ENCODE measurements around the gene SMOC2.

The SMOC2 gene

GRCh38 chr6:168442646-168443045, 1.7 kb downstream of the SMOC2 start:
- ChIA-PET CTCF (interaction anchor here (0.6 kb wide), 1 partner anchor 491 kb away, joined by 3 read pairs; no protein-coding TSS in a partner anchor), POLR2A (no interaction called here)
- H3K9me3 ChIP-seq (ENCODE audit: control insufficient read depth, insufficient read depth, low read depth, low read length) = no peaks in the 10 kb centered on the region
- H3K4me3 ChIP-seq (ENCODE audit: low read depth, low read length) = no peak overlapping the region
- no peak overlapping the region for H3K27ac ChIP-seq (ENCODE audit: extremely low read depth, low read depth, low read length)
- H3K36me3 ChIP-seq (ENCODE audit: control insufficient read depth in 2 of 2, insufficient read depth in 1 of 2, low read length in 2 of 2) = no peaks in the 10 kb centered on the region
- TF ChIP-seq SP2 (tag by site-specific recombination; IDR thresholded peaks at IDR 0.05) (no peak), ZNF132 (tag by site-specific recombination; IDR thresholded peaks at IDR 0.05; ENCODE audit: borderline replicate concordance) (no peak), WT1 (tag by site-specific recombination; IDR thresholded peaks at IDR 0.05) (no peak), GFI1B (tag by site-specific recombination; IDR thresholded peaks at IDR 0.05) (no peak), ZNF521 (tag by site-specific recombination; IDR thresholded peaks at IDR 0.05) (no peak), ZNF580 (tag by site-specific recombination; IDR thresholded peaks at IDR 0.05) (no peak)
- no peaks in the 10 kb centered on the region for H3K4me1 ChIP-seq (ENCODE audit: control insufficient read depth, insufficient read depth, low read length)

GRCh38 chr6:168447282-168447681, 6.3 kb downstream of the SMOC2 start:
- no peaks in the 10 kb centered on the region for H3K4me1 ChIP-seq (ENCODE audit: control insufficient read depth, insufficient read depth, low read length)
- TF ChIP-seq ZSCAN16 (tag by site-specific recombination; IDR thresholded peaks at IDR 0.05) = no peak
- TF ChIP-seq ZBTB49 (tag by site-specific recombination; IDR thresholded peaks at IDR 0.05; ENCODE audit: low read depth) = no peak
- TF ChIP-seq ZNF202 (tag by site-specific recombination; IDR thresholded peaks at IDR 0.05; ENCODE audit: borderline replicate concordance) = no peak
- TF ChIP-seq KLF10 (tag by site-specific recombination; IDR thresholded peaks at IDR 0.05) = no peak
- TF ChIP-seq ZNF133 (tag by site-specific recombination; IDR thresholded peaks at IDR 0.05) = no peak
- TF ChIP-seq ELK4 (IDR thresholded peaks at IDR 0.05; ENCODE audit: borderline replicate concordance, low read depth, low read length) = no peak
- TF ChIP-seq ZNF280C (tag by site-specific recombination; IDR thresholded peaks at IDR 0.05) = no peak
- TF ChIP-seq MZF1 (tag by site-specific recombination; IDR thresholded peaks at IDR 0.05; ENCODE audit: borderline replicate concordance) = no peak
- H3K4me3 ChIP-seq (ENCODE audit: low read depth, low read length) = no peak overlapping the region
- no peaks in the 10 kb centered on the region for H3K36me3 ChIP-seq (ENCODE audit: control insufficient read depth in 2 of 2, insufficient read depth in 1 of 2, low read length in 2 of 2)
- no peaks in the 10 kb centered on the region for H3K9me3 ChIP-seq (ENCODE audit: control insufficient read depth, insufficient read depth, low read depth, low read length)
- POLR2A ChIA-PET = no interaction called here
- CTCF ChIA-PET = no interaction called here
- H3K27ac ChIP-seq (ENCODE audit: extremely low read depth, low read depth, low read length) = no peak overlapping the region

GRCh38 chr6:168447700-168448099, 6.7 kb downstream of the SMOC2 start:
- Histone ChIP-seq H3K27ac (ENCODE audit: extremely low read depth, low read depth, low read length) (no peak overlapping the region), H3K4me3 (ENCODE audit: low read depth, low read length) (no peak overlapping the region), H3K36me3 (ENCODE audit: control insufficient read depth in 2 of 2, insufficient read depth in 1 of 2, low read length in 2 of 2) (no peaks in the 10 kb centered on the region), H3K9me3 (ENCODE audit: control insufficient read depth, insufficient read depth, low read depth, low read length) (no peaks in the 10 kb centered on the region), H3K4me1 (ENCODE audit: control insufficient read depth, insufficient read depth, low read length) (no peaks in the 10 kb centered on the region)
- CTCF ChIA-PET = no interaction called here
- no peak for TF ChIP-seq ZNF214 (tag by site-specific recombination; IDR thresholded peaks at IDR 0.05; ENCODE audit: borderline replicate concordance)
- no peak for TF ChIP-seq ZNF571 (tag by site-specific recombination; IDR thresholded peaks at IDR 0.05)
- TF ChIP-seq HOXD13 (CRISPR knock-in tag; IDR thresholded peaks at IDR 0.05; ENCODE audit: borderline replicate concordance) = no peak
- TF ChIP-seq SP7 (tag by site-specific recombination; IDR thresholded peaks at IDR 0.05) = no peak
- TF ChIP-seq SCRT1 (tag by site-specific recombination; IDR thresholded peaks at IDR 0.05; ENCODE audit: borderline replicate concordance) = no peak
- TF ChIP-seq PATZ1 (tag by site-specific recombination; IDR thresholded peaks at IDR 0.05) = no peak
- TF ChIP-seq ZNF140 (tag by site-specific recombination; IDR thresholded peaks at IDR 0.05) = no peak
- TF ChIP-seq KLF9 (tag by site-specific recombination; IDR thresholded peaks at IDR 0.05; ENCODE audit: low read depth) = no peak
- POLR2A ChIA-PET = no interaction called here

All from HEK293 (cell line).